Neural progenitor cell (in vitro differentiated cells): ENCODE results near the gene HAVCR1. TPM values are rescaled to one million over a fixed set of nuclear protein-coding genes. Genes with fewer than 3 reads are reported as not detected.

Experiments
- DNase-seq: peaks from one replicate; pipeline ENCODE4 v3.0.0-alpha.2; 2016; ENCODE audit warnings: low spot score
- H2AFZ ChIP-seq: fragments of 200-600 bp; sonication (generic); replicated peaks from 2 replicates; pipeline ENCODE4 v1.6.1; 2016; ENCODE audit warnings: antibody characterized with exemption
- H3F3A ChIP-seq: fragments of 200-600 bp; sonication (generic); 2 replicates; pipeline ENCODE4 v1.6.1; 2016; ENCODE audit warnings: antibody characterized with exemption, low read depth
- H3K27ac ChIP-seq: fragments of 200-600 bp; sonication (generic); 2 replicates; pipeline ENCODE4 v1.5.1; 2016; ENCODE audit warnings: mild to moderate bottlenecking
- H3K27me3 ChIP-seq: fragments of 200-600 bp; sonication (generic); 2 replicates; pipeline ENCODE4 v1.6.1; 2016; ENCODE audit warnings: mild to moderate bottlenecking, moderate library complexity
- H3K36me3 ChIP-seq: fragments of 200-600 bp; sonication (generic); 2 replicates; pipeline ENCODE4 v1.5.1; 2016
- H3K4me1 ChIP-seq: fragments of 200-600 bp; sonication (generic); 2 replicates; pipeline ENCODE4 v1.6.1; 2016; ENCODE audit warnings: mixed run types
- H3K4me2 ChIP-seq: fragments of 200-600 bp; sonication (generic); 2 replicates; pipeline ENCODE4 v1.6.1; 2016
- H3K4me3 ChIP-seq: fragments of 200-600 bp; sonication (generic); 2 replicates; pipeline ENCODE4 v1.5.1; 2016
- H3K79me2 ChIP-seq: fragments of 200-600 bp; sonication (generic); 2 replicates; pipeline ENCODE4 v1.6.1; 2016; ENCODE audit warnings: low read depth
- H3K9ac ChIP-seq: fragments of 200-600 bp; sonication (generic); 2 replicates; pipeline ENCODE4 v1.6.1; 2016
- H3K9me3 ChIP-seq: fragments of 200-600 bp; sonication (generic); 2 replicates; pipeline ENCODE4 v1.5.1; 2016; ENCODE audit warnings: low read depth
- H4K20me1 ChIP-seq: fragments of 200-600 bp; sonication (generic); 2 replicates; pipeline ENCODE4 v1.6.1; 2016; ENCODE audit warnings: low read depth
- H3K27ac Mint-ChIP-seq: 3 replicates; pipeline ENCODE4 v1.8.0; 2021; ENCODE audit warnings: mixed read lengths
- H3K27me3 Mint-ChIP-seq: 2 replicates; pipeline ENCODE4 v1.8.0; 2022; ENCODE audit warnings: low read depth, mild to moderate bottlenecking, inconsistent platforms, moderate library complexity, mixed read lengths; ENCODE audit not compliant: insufficient read depth
- H3K36me3 Mint-ChIP-seq: 3 replicates; pipeline ENCODE4 v1.8.0; 2021; ENCODE audit warnings: mixed read lengths
- H3K4me1 Mint-ChIP-seq: 3 replicates; pipeline ENCODE4 v1.8.0; 2021; ENCODE audit warnings: mixed read lengths
- H3K4me3 Mint-ChIP-seq: 3 replicates; pipeline ENCODE4 v1.8.0; 2021; ENCODE audit warnings: mild to moderate bottlenecking, moderate library complexity, mixed read lengths
- H3K9me3 Mint-ChIP-seq: 3 replicates; pipeline ENCODE4 v1.8.0; 2020; ENCODE audit warnings: mixed read lengths
- CTCF ChIP-seq: fragments of 200-600 bp; sonication (generic); IDR thresholded peaks from 2 replicates; pipeline ENCODE4 v1.5.1; 2017; ENCODE audit warnings: antibody characterized with exemption, mild to moderate bottlenecking
- EZH2 ChIP-seq: fragments of 200-600 bp; sonication (generic); IDR thresholded peaks from 2 replicates; pipeline ENCODE4 v1.6.1; 2017; ENCODE audit warnings: antibody characterized with exemption, mild to moderate bottlenecking, moderate library complexity
- EZH2phosphoT487 ChIP-seq: fragments of 200-600 bp; sonication (generic); IDR thresholded peaks from 2 replicates; pipeline ENCODE4 v1.6.1; 2017; ENCODE audit warnings: antibody characterized with exemption
- total RNA-seq: library from RNA; depleted of rRNA; stranded (reverse); fragments of >200 nt; gene quantifications from 2 replicates; pipeline ENCODE4 v1.2.3, GENCODE V29; 2015; ENCODE audit warnings: low replicate concordance

Gene HAVCR1
- total RNA-seq, 1 donor from 2014 or later, result not detected

DNA sequence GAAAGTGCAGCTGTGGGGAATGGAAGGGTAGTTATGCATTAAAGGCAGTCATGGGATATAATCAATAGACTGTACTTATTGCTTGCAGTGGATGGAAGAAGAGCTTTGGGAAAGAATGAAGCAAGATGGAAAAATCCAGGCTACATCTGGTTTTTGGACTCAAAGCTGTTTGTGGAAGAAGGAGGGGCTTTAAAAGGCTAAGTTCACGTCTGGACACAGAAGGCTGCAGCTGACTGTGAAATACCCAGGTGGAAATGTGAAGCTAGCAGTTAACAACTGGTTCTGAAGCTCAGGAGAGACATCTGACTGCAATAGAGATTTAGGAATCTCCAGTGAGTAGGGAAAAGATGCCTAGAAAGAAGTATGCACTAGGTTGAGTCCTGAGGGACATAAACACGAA is 52.7 kb downstream of the HAVCR1 start:
- H3K4me1 ChIP-seq, result no peaks in the 10 kb centered on the region
- no peaks in the 10 kb centered on the region for H3K9me3 ChIP-seq
- no peak overlapping the region for H2AFZ ChIP-seq
- no peak overlapping the region for H3K4me2 ChIP-seq
- H3F3A ChIP-seq, result no peaks in the 10 kb centered on the region
- H3K9ac ChIP-seq, result no peak overlapping the region
- no peaks in the 10 kb centered on the region for H3K27me3 ChIP-seq
- no peaks in the 10 kb centered on the region for H3K4me1 Mint-ChIP-seq
- no peak for DNase-seq
- H3K27ac Mint-ChIP-seq, result no peak overlapping the region
- no peaks in the 10 kb centered on the region for H3K36me3 Mint-ChIP-seq
- no peaks in the 10 kb centered on the region for H4K20me1 ChIP-seq
- H3K4me3 Mint-ChIP-seq, result no peak overlapping the region
- no peaks in the 10 kb centered on the region for H3K27me3 Mint-ChIP-seq
- no peaks in the 10 kb centered on the region for H3K79me2 ChIP-seq
- H3K4me3 ChIP-seq, result no peak overlapping the region
- H3K27ac ChIP-seq, result no peak overlapping the region
- H3K9me3 Mint-ChIP-seq, result peaks cover 10% of the 10 kb centered on the region
- TF ChIP-seq EZH2phosphoT487 (no peak), CTCF (no peak), EZH2 (no peak)
- no peaks in the 10 kb centered on the region for H3K36me3 ChIP-seq

- no peaks in the 10 kb centered on the region for H3F3A ChIP-seq
- Mint-ChIP-seq H3K4me3 (no peak overlapping the region), H3K27me3 (no peaks in the 10 kb centered on the region), H3K36me3 (no peaks in the 10 kb centered on the region), H3K9me3 (peaks cover 12% of the 10 kb centered on the region), H3K27ac (no peak overlapping the region), H3K4me1 (no peaks in the 10 kb centered on the region)
- H3K4me2 ChIP-seq, result no peak overlapping the region
- H3K27ac ChIP-seq, result no peak overlapping the region
- no peaks in the 10 kb centered on the region for H3K36me3 ChIP-seq
- H3K4me3 ChIP-seq, result no peak overlapping the region
- no peak overlapping the region for H2AFZ ChIP-seq
- no peaks in the 10 kb centered on the region for H3K4me1 ChIP-seq
- no peak for DNase-seq
- H3K9ac ChIP-seq, result no peak overlapping the region
- peaks cover 7% of the 10 kb centered on the region for H3K9me3 ChIP-seq
- no peaks in the 10 kb centered on the region for H4K20me1 ChIP-seq
- no peaks in the 10 kb centered on the region for H3K79me2 ChIP-seq
- H3K27me3 ChIP-seq, result no peaks in the 10 kb centered on the region
- no peak for TF ChIP-seq CTCF
- TF ChIP-seq EZH2phosphoT487, result no peak
- no peak for TF ChIP-seq EZH2
These were observed 53.9 kb downstream of the HAVCR1 start for GRCh38 chr5:157004893-157005551.

DNA sequence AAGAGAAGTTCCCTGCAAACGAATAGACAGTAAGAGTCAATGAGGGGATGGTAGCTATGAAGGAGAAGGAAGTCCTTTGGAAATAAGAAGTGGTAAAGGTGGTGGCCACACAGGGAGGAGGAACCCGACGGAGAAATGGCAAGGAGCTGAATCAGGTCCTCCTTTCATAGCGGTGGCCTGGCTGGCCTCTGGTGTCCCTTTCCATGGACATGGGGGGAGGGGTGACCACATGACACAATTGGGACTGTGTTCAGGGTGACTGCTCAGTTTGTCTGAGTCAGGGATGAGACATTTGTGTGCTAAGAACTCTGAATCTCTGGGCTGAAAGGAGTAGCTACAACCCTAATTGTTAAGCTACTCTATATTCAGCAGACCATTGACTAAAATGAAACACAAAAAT is 67.2 kb downstream of the HAVCR1 start:
- no peaks in the 10 kb centered on the region for H3K4me1 ChIP-seq
- Mint-ChIP-seq H3K9me3 (no peaks in the 10 kb centered on the region), H3K36me3 (no peaks in the 10 kb centered on the region), H3K4me3 (no peak overlapping the region), H3K4me1 (no peaks in the 10 kb centered on the region), H3K27ac (no peak overlapping the region), H3K27me3 (no peaks in the 10 kb centered on the region)
- DNase-seq, result no peak
- no peak overlapping the region for H3K9ac ChIP-seq
- H3K4me3 ChIP-seq, result no peak overlapping the region
- no peaks in the 10 kb centered on the region for H3F3A ChIP-seq
- H3K4me2 ChIP-seq, result no peak overlapping the region
- no peaks in the 10 kb centered on the region for H3K9me3 ChIP-seq
- H3K79me2 ChIP-seq, result no peaks in the 10 kb centered on the region
- H4K20me1 ChIP-seq, result no peaks in the 10 kb centered on the region
- H3K27me3 ChIP-seq, result no peaks in the 10 kb centered on the region
- no peak overlapping the region for H2AFZ ChIP-seq
- TF ChIP-seq EZH2 (no peak), CTCF (no peak), EZH2phosphoT487 (no peak)
- H3K27ac ChIP-seq, result no peak overlapping the region
- no peaks in the 10 kb centered on the region for H3K36me3 ChIP-seq
